GM12878 (cell line): ENCODE data around the gene FAM76B. TPM values are rescaled to one million over a fixed set of nuclear protein-coding genes. Genes with fewer than 3 reads are reported as not detected.

ENCODE experiments used
- ATAC-seq: fragments of 200-7000 bp; cut with Tn5 transposase; 3 replicates; pipeline ENCODE4 v1.9.1; 2020; ENCODE audit warnings: mild to moderate bottlenecking, moderate library complexity
- BruUV-seq: library from RNA; stranded (reverse); fragments of 400-500 nt; replicated peaks from 2 replicates; lab custom pipeline; 2021; lab: Mats Ljungman, UMichigan
- CTCF ChIA-PET: fragments of 300-600 bp; sonication (Branson Sonifier 250); formaldehyde crosslinking; extraction: SDS; loops from one replicate; lab custom pipeline; 2021; ENCODE audit warnings: inconsistent platforms; lab: Yijun Ruan, JAX
- POLR2A ChIA-PET: fragments of 350-600 bp; formaldehyde crosslinking; extraction: SDS; loops from one replicate; lab custom pipeline; 2021; ENCODE audit warnings: inconsistent platforms; lab: Charles Lee
- RAD21 ChIA-PET: fragments of 300-600 bp; sonication (Branson Sonifier 250); formaldehyde crosslinking; loops from one replicate; lab custom pipeline; 2023; ENCODE audit warnings: antibody characterized with exemption; ENCODE audit not compliant: unreplicated experiment; lab: Charles Lee
- SMC1A ChIA-PET: fragments of 300-600 bp; sonication (Branson Sonifier 250); formaldehyde crosslinking; loops from one replicate; lab custom pipeline; 2023; ENCODE audit not compliant: unreplicated experiment, uncharacterized antibody; lab: Charles Lee
- DNase-seq: peaks from one replicate; pipeline ENCODE4 v3.0.0-alpha.2; 2011; ENCODE audit warnings: low read depth, low spot score
- FAIRE-seq: peaks from 3 replicates; lab custom pipeline; 2011; peaks lifted over from hg19 to GRCh38; lab: Jason Lieb, UNC
- H2AFZ ChIP-seq: 2 replicates; pipeline ENCODE4 v1.6.0; 2011; ENCODE audit warnings: low read depth, low read length, control low read depth; ENCODE audit not compliant: control insufficient read depth
- H3K27ac ChIP-seq: 2 replicates; pipeline ENCODE4 v1.5.1; 2011; ENCODE audit warnings: control low read depth; ENCODE audit not compliant: control insufficient read depth, insufficient read depth
- H3K27me3 ChIP-seq, 2 experiments: replicated peaks in 1 of 2; 2 replicates each; pipeline versions ENCODE4 v1.6.0 to v1.6.1; 2011; ENCODE audit warnings: low read length in 1 of 2; ENCODE audit not compliant: control insufficient read depth in 2 of 2, insufficient read depth in 2 of 2
- H3K36me3 ChIP-seq, 2 experiments: 2 replicates each; pipeline ENCODE4 v1.5.1; 2011; ENCODE audit warnings: low read length in 1 of 2; ENCODE audit not compliant: control insufficient read depth in 2 of 2, insufficient read depth in 2 of 2
- H3K4me1 ChIP-seq: 2 replicates; pipeline ENCODE4 v1.6.1; 2011; ENCODE audit warnings: mild to moderate bottlenecking, low read length, moderate library complexity, mixed read lengths; ENCODE audit not compliant: control insufficient read depth, insufficient read depth
- H3K4me2 ChIP-seq: 2 replicates; pipeline ENCODE4 v1.6.0; 2011; ENCODE audit warnings: control low read depth; ENCODE audit not compliant: control insufficient read depth, insufficient read depth
- H3K4me3 ChIP-seq: fragments of 200-600 bp; sonication (generic); 2 replicates; pipeline ENCODE4 v1.5.1; 2016
- H3K79me2 ChIP-seq: 2 replicates; pipeline ENCODE4 v1.6.0; 2011; ENCODE audit warnings: low read length; ENCODE audit not compliant: control insufficient read depth, insufficient read depth
- H3K9ac ChIP-seq: 2 replicates; pipeline ENCODE4 v1.8.0; 2011; ENCODE audit warnings: low read length, control low read depth, mixed read lengths; ENCODE audit not compliant: control insufficient read depth, insufficient read depth
- H3K9me3 ChIP-seq: replicated peaks from 3 replicates; pipeline ENCODE4 v1.5.1; 2011; ENCODE audit warnings: mild to moderate bottlenecking, low read length; ENCODE audit not compliant: control insufficient read depth, insufficient read depth
- H4K20me1 ChIP-seq: 2 replicates; pipeline ENCODE4 v1.6.0; 2011; ENCODE audit not compliant: control insufficient read depth, insufficient read depth
- BMI1 ChIP-seq: fragments of 450-650 bp; IDR thresholded peaks from 2 replicates; pipeline ENCODE4 v1.6.1; 2016; ENCODE audit warnings: mild to moderate bottlenecking, moderate library complexity, borderline replicate concordance
- CTCF ChIP-seq, 3 experiments: IDR thresholded peaks in 2 of 3; conservative IDR thresholded peaks in 1 of 3; 2 replicates each; pipeline ENCODE4 v1.5.1; 2011; ENCODE audit warnings: low read depth in 3 of 3, low read length in 3 of 3, mild to moderate bottlenecking in 3 of 3, control low read depth in 2 of 3, moderate library complexity in 2 of 3, inconsistent platforms in 1 of 3, mixed read lengths in 1 of 3; ENCODE audit not compliant: control insufficient read depth in 2 of 3, insufficient read depth in 1 of 3; ENCODE audit errors: extremely low read depth in 1 of 3
- E2F8 ChIP-seq: fragments of 450-650 bp; IDR thresholded peaks from 2 replicates; pipeline ENCODE4 v1.6.1; 2018; ENCODE audit warnings: mild to moderate bottlenecking, low read depth, moderate library complexity; ENCODE audit not compliant: partially characterized antibody
- HCFC1 ChIP-seq: fragments of 150-350 bp; IDR thresholded peaks from 2 replicates; pipeline ENCODE4 v1.6.1; 2014; ENCODE audit warnings: low read length
- NBN ChIP-seq: fragments of 450-650 bp; IDR thresholded peaks from 2 replicates; pipeline ENCODE4 v1.6.1; 2016
- PAX8 ChIP-seq: fragments of 450-650 bp; IDR thresholded peaks from 2 replicates; pipeline ENCODE4 v1.6.1; 2017; ENCODE audit warnings: mild to moderate bottlenecking, moderate library complexity
- RAD21 ChIP-seq: IDR thresholded peaks from 2 replicates; pipeline ENCODE4 v1.6.1; 2011; ENCODE audit warnings: mild to moderate bottlenecking, low read depth, low read length, moderate library complexity; ENCODE audit not compliant: insufficient read depth
- SPI1 ChIP-seq: IDR thresholded peaks from 2 replicates; pipeline ENCODE4 v1.6.1; 2011; ENCODE audit warnings: low read depth, mild to moderate bottlenecking, low read length, moderate library complexity, borderline replicate concordance; ENCODE audit not compliant: insufficient read depth
- TBL1XR1 ChIP-seq: IDR thresholded peaks from 2 replicates; pipeline ENCODE4 v1.6.1; 2012; ENCODE audit warnings: low read depth, low read length, improper control_type of control experiment
- TCF7 ChIP-seq: IDR thresholded peaks from 2 replicates; pipeline ENCODE4 v1.6.1; 2014; ENCODE audit warnings: antibody characterized with exemption, borderline replicate concordance
- WGBS: methylation state at CpG from one replicate; pipeline ENCODE4 v1.1.6; 2016; ENCODE audit warnings: low lambda C conversion rate; ENCODE audit not compliant: insufficient replicate concordance, insufficient coverage; ENCODE audit errors: missing lambda C conversion rate; 5-methylcytosine and 5-hydroxymethylcytosine counted together
- in situ Hi-C: fragments of 300-500 bp; cut with MboI; formaldehyde crosslinking; loops from 9 replicates; pipeline ENCODE4 v1.14.3; 2018; ENCODE audit warnings: mixed read lengths
- intact Hi-C: fragments of 100-400 bp; cut with micrococcal nuclease; formaldehyde crosslinking; loops from one replicate; pipeline ENCODE4 v1.14.2; 2022; ENCODE audit not compliant: unreplicated experiment
- polyA plus RNA-seq, 11 experiments: library from polyadenylated mRNA; depleted of rRNA in 4 of 11; unstranded in 6 of 11; stranded (reverse) in 5 of 11; fragments of >200 nt; fragmentation: Nextera tagmentation in 4 of 11; fragmentation: Illumina TruSeq in 1 of 11; extraction: Ambion mirVana in 4 of 11; extraction: Trizol in 1 of 11; gene quantifications; 1 replicate in 1 of 11; 2 replicates in 10 of 11; pipeline versions ENCODE4 v1.2.1 to v1.2.3, GENCODE V29; 2011 to 2016; ENCODE audit warnings: inconsistent platforms in 2 of 11, missing spikeins in 2 of 11, low read depth in 1 of 11
- total RNA-seq, 4 experiments: library from RNA; depleted of rRNA in 3 of 4; stranded (reverse); fragments of >200 nt in 3 of 4; fragmentation: Illumina TruSeq in 1 of 4; extraction: Trizol in 1 of 4; gene quantifications; 2 replicates each; pipeline versions ENCODE4 v1.2.1 to v1.2.3, GENCODE V29; 2013 to 2021

Gene FAM76B
- total and polyA plus RNA-seq, 10 of the 15 experiments (the other 5 are each of a cell fraction or from before 2014, with no cell fraction given): 13.5 to 56.8 (median 28.4) TPM

GRCh38 chr11:95750101-95750500 is 39.5 kb downstream of the FAM76B start:
- POLR2A ChIA-PET: interaction anchor here (1.6 kb wide), 1 partner anchor 11 kb away, joined by 5 read pairs; no protein-coding TSS in a partner anchor
- ATAC-seq (no peak), DNase-seq (no peak), FAIRE-seq (no peak)
- Histone ChIP-seq H2AFZ (no peak overlapping the region), H3K9me3 (no peaks in the 10 kb centered on the region), H3K4me3 (no peak overlapping the region), H3K36me3 (no peaks in the 10 kb centered on the region), H3K27me3 (no peaks in the 10 kb centered on the region), H3K79me2 (no peaks in the 10 kb centered on the region), H3K4me1 (no peaks in the 10 kb centered on the region), H3K4me2 (no peak overlapping the region), H3K9ac (no peak overlapping the region), H3K27ac (no peak overlapping the region), H4K20me1 (no peaks in the 10 kb centered on the region)
- RAD21 ChIA-PET: interaction anchor here (1.2 to 1.6 kb wide), 3 partner anchors 13 to 594 kb away, joined by 3 to 5 read pairs (median 3); no protein-coding TSS in a partner anchor
- SMC1A ChIA-PET: interaction anchor here (0.7 to 2.0 kb wide), 5 partner anchors 12 to 1255 kb away, joined by 3 to 6 read pairs (median 3); no protein-coding TSS in a partner anchor
- 5% methylated on average over 1 of the region's 1 CpG for WGBS
- no TSS peak for BruUV-seq
- CTCF ChIA-PET: interaction anchor here (1.1 to 1.8 kb wide), 2 partner anchors 13 to 596 kb away, joined by 3 to 8 read pairs; no protein-coding TSS in a partner anchor
- no peak for TF ChIP-seq HCFC1
- no peak for TF ChIP-seq PAX8
- TF ChIP-seq BMI1: no peak
- no peak for TF ChIP-seq SPI1
- intact Hi-C loops: no loop called here
- in situ Hi-C loops: no loop called here

- RAD21 ChIA-PET: interaction anchor here (1.2 to 3.0 kb wide), 2 partner anchors 28 to 38 kb away, joined by 4 to 9 read pairs; no protein-coding TSS in a partner anchor
- in situ Hi-C loops (no loop called here), intact Hi-C loops (no loop called here)
- H3K4me2 ChIP-seq: no peak overlapping the region
- H3K4me1 ChIP-seq: no peaks in the 10 kb centered on the region
- WGBS: 17% methylated on average over 1 of the region's 1 CpG
- H3K27ac ChIP-seq: no peak overlapping the region
- peak; percentile 76 for ATAC-seq
- POLR2A ChIA-PET: interaction anchor here (1.4 to 1.5 kb wide), 2 partner anchors 11 to 508 kb away, joined by 3 to 5 read pairs; no protein-coding TSS in a partner anchor
- no peak overlapping the region for H3K4me3 ChIP-seq
- no peaks in the 10 kb centered on the region for H3K79me2 ChIP-seq
- FAIRE-seq: no peak
- no peaks in the 10 kb centered on the region for H3K27me3 ChIP-seq
- no peak for DNase-seq
- H4K20me1 ChIP-seq: no peaks in the 10 kb centered on the region
- BruUV-seq: no TSS peak
- H3K9me3 ChIP-seq: no peaks in the 10 kb centered on the region
- H2AFZ ChIP-seq: no peak overlapping the region
- CTCF ChIA-PET: interaction anchor here (0.9 to 3.2 kb wide), 9 partner anchors 9 to 585 kb away, joined by 3 to 11 read pairs (median 5); no protein-coding TSS in a partner anchor
- H3K36me3 ChIP-seq: no peaks in the 10 kb centered on the region
- SMC1A ChIA-PET: interaction anchor here (1.1 to 2.6 kb wide), 11 partner anchors 9 to 766 kb away, joined by 3 to 11 read pairs (median 4); partner anchors contain the start of genes CWC15 and KDM4D
- H3K9ac ChIP-seq: no peak overlapping the region
- TF ChIP-seq CTCF (IDR thresholded peaks at IDR 0.05 in 2 of 3, conservative IDR thresholded peaks at IDR 0.05 in 1 of 3; ENCODE audit: control insufficient read depth in 2 of 3, extremely low read depth in 1 of 3, insufficient read depth in 1 of 3, low read depth in 3 of 3, low read length in 3 of 3) (peak in 2 of 3 experiments; percentile 28 to 31; a peak in 2 of 6 replicates), RAD21 (peak; percentile 13; the same call in 1 of the 2 replicates), E2F8 (no peak), NBN (no peak), TBL1XR1 (no peak), TCF7 (no peak)
These were observed 50.3 kb downstream of the FAM76B start for GRCh38 chr11:95739108-95739938.
